ENCODE data around the gene TMEM52.

Gene TMEM52

GRCh38 chr1:1918901-1919303 lies at the start of gene TMEM52:
Gene TMEM52, minus strand, starts transcription at chr1:1919279. Its CDS starts 14 bp downstream, at chr1:1919265.
- DNase-seq: no peak

- DNase-seq: no peak
Measured at GRCh38 chr1:1967879-1968278, 48.8 kb upstream of the TMEM52 start.

GRCh38 chr1:1967151-1967550 lies 48.1 kb upstream of the TMEM52 start:
- DNase-seq: no peak

- no peak for DNase-seq
Measured at GRCh38 chr1:1966071-1966740, 47.1 kb upstream of the TMEM52 start.

- DNase-seq: no peak
Measured at GRCh38 chr1:1965546-1965945, 46.5 kb upstream of the TMEM52 start.

GRCh38 chr1:1964811-1965210 lies 45.7 kb upstream of the TMEM52 start:
- no peak for DNase-seq

- no peak for DNase-seq
Measured at GRCh38 chr1:1963570-1963969, 44.5 kb upstream of the TMEM52 start.

- DNase-seq: no peak
Measured at GRCh38 chr1:1962752-1963151, 43.7 kb upstream of the TMEM52 start.

GRCh38 chr1:1960480-1961196 lies 41.6 kb upstream of the TMEM52 start:
- DNase-seq: no peak

GRCh38 chr1:1959840-1960479 lies 40.9 kb upstream of the TMEM52 start:
- peak; percentile 77 for DNase-seq

- no peak for DNase-seq
Measured at GRCh38 chr1:1959459-1959839, 40.4 kb upstream of the TMEM52 start.

- no peak for DNase-seq
Measured at GRCh38 chr1:1958071-1958541, 39.0 kb upstream of the TMEM52 start.

GRCh38 chr1:1957533-1957961 lies 38.5 kb upstream of the TMEM52 start:
- no peak for DNase-seq

GRCh38 chr1:1956586-1957532 lies 37.8 kb upstream of the TMEM52 start:
- DNase-seq: no peak

- DNase-seq: no peak
Measured at GRCh38 chr1:1956101-1956500, 37.0 kb upstream of the TMEM52 start.

- no peak for DNase-seq
Measured at GRCh38 chr1:1955621-1956094, 36.6 kb upstream of the TMEM52 start.

GRCh38 chr1:1954831-1955441 lies 35.9 kb upstream of the TMEM52 start:
- DNase-seq: no peak

GRCh38 chr1:1954015-1954414 lies 34.9 kb upstream of the TMEM52 start:
- DNase-seq: no peak

GRCh38 chr1:1950940-1951339 lies 31.9 kb upstream of the TMEM52 start:
- DNase-seq: no peak

- no peak for DNase-seq
Measured at GRCh38 chr1:1948783-1949182, 29.7 kb upstream of the TMEM52 start.

GRCh38 chr1:1947493-1947892 lies 28.4 kb upstream of the TMEM52 start:
- no peak for DNase-seq

GRCh38 chr1:1946540-1946939 lies 27.5 kb upstream of the TMEM52 start:
- DNase-seq: no peak
